Measurements from ENCODE around the gene PHF2. TPM values are rescaled to one million over a fixed set of nuclear protein-coding genes. Genes with fewer than 3 reads are reported as not detected.

Gene PHF2
- polyA plus RNA-seq, 3 donors: 0.40 to 16.0 (median 0.97) TPM

GRCh38 chr9:93565089-93565488 is 11.3 kb upstream of the PHF2 start:
- no peaks in the 10 kb centered on the region for H3K27me3 ChIP-seq (ENCODE audit: control insufficient read depth in 2 of 2, insufficient read depth in 2 of 2, low read length in 2 of 2)
- no peak overlapping the region for H3K9ac ChIP-seq (ENCODE audit: insufficient read depth, low read length, poor library complexity, severe bottlenecking)
- H3K27ac Mint-ChIP-seq: no peak overlapping the region
- H3K27me3 Mint-ChIP-seq (ENCODE audit: low read depth in 3 of 3): peaks cover 0 to 2% (median 1%) of the 10 kb centered on the region in 3 donors
- WGBS (ENCODE audit: insufficient coverage): no CpG with 5 or more reads among the region's 4 CpGs
- no peaks in the 10 kb centered on the region for H3K9me3 Mint-ChIP-seq
- H3K4me3 ChIP-seq (replicated peaks in 1 of 3; ENCODE audit: low read depth in 2 of 3, low read length in 3 of 3): no peak overlapping the region
- H3K4me1 ChIP-seq (ENCODE audit: control insufficient read depth in 1 of 2, insufficient read depth in 2 of 2, low read length in 2 of 2): peaks cover 30 to 34% of the 10 kb centered on the region in 2 donors
- H3K27ac ChIP-seq (ENCODE audit: low read depth in 1 of 2, low read length in 2 of 2): no peak overlapping the region
- peaks cover 42 to 52% of the 10 kb centered on the region in 2 donors for H3K36me3 ChIP-seq (replicated peaks in 1 of 2; ENCODE audit: control insufficient read depth in 1 of 2, insufficient read depth in 2 of 2, low read length in 2 of 2)
- H3K4me3 Mint-ChIP-seq: no peak overlapping the region
- H3K4me2 ChIP-seq (replicated peaks; ENCODE audit: extremely low read depth, low read length, poor library complexity, severe bottlenecking): no peak overlapping the region
- intact Hi-C loops (cut with micrococcal nuclease): loop anchor here (5.0 to 10.0 kb wide), 9 partner anchors 58 to 890 kb away; partner anchors contain the start of genes BICD2 (in 1 of the 2), CARD19 (in 1 of the 2), FAM120A (in 1 of the 2) and FAM120AOS (in 1 of the 2)
- peaks cover 29% of the 10 kb centered on the region for H3K4me1 Mint-ChIP-seq
- TF ChIP-seq CTCF (IDR thresholded peaks at IDR 0.05): no peak
- H3K9me3 ChIP-seq (replicated peaks in 1 of 2; ENCODE audit: control insufficient read depth in 1 of 2, insufficient read depth in 1 of 2, low read length in 2 of 2): no peaks in the 10 kb centered on the region
- H3K79me2 ChIP-seq (ENCODE audit: insufficient read depth, low read length): no peaks in the 10 kb centered on the region
- no peaks in the 10 kb centered on the region for H4K20me1 ChIP-seq (ENCODE audit: insufficient read depth, low read length)
- no peak overlapping the region for H2AFZ ChIP-seq (ENCODE audit: insufficient read depth, low read depth, low read length, poor library complexity, severe bottlenecking)
- DNase-seq: no peak
- peaks cover 38 to 51% of the 10 kb centered on the region in 2 donors for H3K36me3 Mint-ChIP-seq

DNA sequence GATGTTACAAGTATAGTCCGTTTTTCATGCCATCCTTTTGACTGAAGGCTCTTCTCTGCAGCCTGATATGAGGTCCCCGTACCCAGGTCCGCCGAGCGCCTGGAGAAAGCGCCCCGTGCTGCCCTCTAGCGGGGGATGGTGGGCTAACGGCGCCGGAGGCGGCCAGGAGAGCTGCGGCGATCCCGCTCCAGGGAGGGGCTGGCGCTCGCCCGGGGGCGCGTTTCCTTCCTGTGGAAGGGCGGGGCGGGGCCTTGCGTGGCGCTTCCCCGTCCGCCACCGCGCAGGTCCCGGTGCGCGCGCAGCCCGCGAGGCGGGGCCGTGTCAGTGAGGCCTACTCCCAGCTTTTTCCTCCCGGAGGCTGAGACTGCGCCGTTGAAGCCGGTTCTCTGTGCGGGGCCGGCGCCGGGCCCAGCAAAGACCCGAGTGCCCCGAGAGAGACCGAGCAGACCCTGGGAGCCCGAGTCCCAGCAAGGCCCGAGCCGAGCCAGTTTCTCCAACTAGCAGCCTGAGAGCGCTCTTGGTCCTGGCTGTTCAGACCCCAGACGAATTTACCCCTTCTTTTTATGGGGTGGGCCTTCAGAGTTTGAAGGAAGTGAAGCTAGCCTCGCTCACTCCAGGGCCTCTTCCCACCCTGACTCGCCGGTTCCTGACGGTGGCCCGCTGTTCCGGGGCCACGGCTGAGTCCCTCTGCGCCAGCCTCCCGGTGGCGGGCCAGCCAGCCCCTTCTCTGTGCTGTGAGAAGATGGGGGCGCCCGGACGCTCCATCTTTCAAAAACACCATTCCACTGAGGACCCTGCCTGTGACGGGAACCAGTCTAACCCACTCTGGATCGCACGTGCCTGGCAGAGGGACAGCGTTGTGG is 9.7 kb upstream of the PHF2 start:
- WGBS (ENCODE audit: insufficient coverage): 1% methylated on average over 61 of the region's 69 CpGs
- no peaks in the 10 kb centered on the region for H3K9me3 ChIP-seq (replicated peaks in 1 of 2; ENCODE audit: control insufficient read depth in 1 of 2, insufficient read depth in 1 of 2, low read length in 2 of 2)

More for the DNA sequence above, 9.7 kb upstream of the PHF2 start:
- intact Hi-C loops (cut with micrococcal nuclease): loop anchor here (5.0 to 10.0 kb wide), 9 partner anchors 59 to 892 kb away; partner anchors contain the start of genes BICD2 (in 1 of the 2), CARD19 (in 1 of the 2), FAM120A (in 1 of the 2) and FAM120AOS (in 1 of the 2)
- peak; percentile 96 for DNase-seq
- Histone ChIP-seq H3K4me1 (ENCODE audit: control insufficient read depth in 1 of 2, insufficient read depth in 2 of 2, low read length in 2 of 2) (peaks cover 30 to 34% of the 10 kb centered on the region in 2 donors), H3K36me3 (replicated peaks in 1 of 2; ENCODE audit: control insufficient read depth in 1 of 2, insufficient read depth in 2 of 2, low read length in 2 of 2) (peaks cover 26 to 37% of the 10 kb centered on the region in 2 donors), H3K4me2 (replicated peaks; ENCODE audit: extremely low read depth, low read length, poor library complexity, severe bottlenecking) (peak overlapping the region; percentile 83), H3K27ac (ENCODE audit: low read depth in 1 of 2, low read length in 2 of 2) (peak overlapping the region; percentile 91 to 99), H2AFZ (ENCODE audit: insufficient read depth, low read depth, low read length, poor library complexity, severe bottlenecking) (peak overlapping the region; percentile 82), H3K79me2 (ENCODE audit: insufficient read depth, low read length) (no peaks in the 10 kb centered on the region), H3K9ac (ENCODE audit: insufficient read depth, low read length, poor library complexity, severe bottlenecking) (peak overlapping the region; percentile 87), H4K20me1 (ENCODE audit: insufficient read depth, low read length) (no peaks in the 10 kb centered on the region), H3K27me3 (ENCODE audit: control insufficient read depth in 2 of 2, insufficient read depth in 2 of 2, low read length in 2 of 2) (no peaks in the 10 kb centered on the region), H3K4me3 (replicated peaks in 1 of 3; ENCODE audit: low read depth in 2 of 3, low read length in 3 of 3) (peak overlapping the region; percentile 59 to 75 (median 65))
- Mint-ChIP-seq H3K9me3 (peaks cover 2 to 9% (median 7%) of the 10 kb centered on the region in 7 donors), H3K4me1 (peaks cover 29% of the 10 kb centered on the region), H3K4me3 (peak overlapping the region; percentile 79 to 90), H3K27me3 (ENCODE audit: low read depth in 3 of 3) (peaks cover 0 to 2% (median 1%) of the 10 kb centered on the region in 3 donors), H3K36me3 (peaks cover 33 to 42% of the 10 kb centered on the region in 2 donors), H3K27ac (peak overlapping the region; percentile 90 to 96 (median 96))
- TF ChIP-seq CTCF (IDR thresholded peaks at IDR 0.05): peak; percentile 92

All from CD14-positive monocyte (primary cell).